Left ventricle myocardium superior (tissue), 1 donor: ENCODE data around the gene CHAC1. TPM values are rescaled to one million over a fixed set of nuclear protein-coding genes. Genes with fewer than 3 reads are reported as not detected.

Experiments
- ATAC-seq: fragments of 200-7000 bp; cut with Tn5 transposase; one replicate; pipeline ENCODE4 v1.9.1; 2020; ENCODE audit warnings: mild to moderate bottlenecking, moderate library complexity
- DNase-seq: peaks from one replicate; pipeline ENCODE4 v3.0.0-alpha.2; 2020
- intact Hi-C: fragments of 100-400 bp; cut with micrococcal nuclease; formaldehyde crosslinking; loops from one replicate; pipeline ENCODE4 v1.11.0; 2022
- long read RNA-seq: library from polyadenylated mRNA; unstranded; transcript quantifications from one replicate; pipeline ENCODE4 v2.0.0, GENCODE V29; 2021
- total RNA-seq: library from RNA; stranded (reverse); fragmentation: NEBNext Ultra II Directional; extraction: Animal tissue kit (Norgen Biotek cat#: 25700); gene quantifications from one replicate; pipeline ENCODE4 v1.2.1, GENCODE V29; 2021
- donor health status: DM: no; HTN: yes; CAD: no; lungs with severe emphysema.

CHAC1 gene, protein sequence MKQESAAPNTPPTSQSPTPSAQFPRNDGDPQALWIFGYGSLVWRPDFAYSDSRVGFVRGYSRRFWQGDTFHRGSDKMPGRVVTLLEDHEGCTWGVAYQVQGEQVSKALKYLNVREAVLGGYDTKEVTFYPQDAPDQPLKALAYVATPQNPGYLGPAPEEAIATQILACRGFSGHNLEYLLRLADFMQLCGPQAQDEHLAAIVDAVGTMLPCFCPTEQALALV
- 2.2 TPM for total RNA-seq
- long read RNA-seq, partial matches to known transcripts = 1 of 2 reads
- long read RNA-seq, other reads (novel, unspliced or antisense) = 0 of 2 reads

DNA sequence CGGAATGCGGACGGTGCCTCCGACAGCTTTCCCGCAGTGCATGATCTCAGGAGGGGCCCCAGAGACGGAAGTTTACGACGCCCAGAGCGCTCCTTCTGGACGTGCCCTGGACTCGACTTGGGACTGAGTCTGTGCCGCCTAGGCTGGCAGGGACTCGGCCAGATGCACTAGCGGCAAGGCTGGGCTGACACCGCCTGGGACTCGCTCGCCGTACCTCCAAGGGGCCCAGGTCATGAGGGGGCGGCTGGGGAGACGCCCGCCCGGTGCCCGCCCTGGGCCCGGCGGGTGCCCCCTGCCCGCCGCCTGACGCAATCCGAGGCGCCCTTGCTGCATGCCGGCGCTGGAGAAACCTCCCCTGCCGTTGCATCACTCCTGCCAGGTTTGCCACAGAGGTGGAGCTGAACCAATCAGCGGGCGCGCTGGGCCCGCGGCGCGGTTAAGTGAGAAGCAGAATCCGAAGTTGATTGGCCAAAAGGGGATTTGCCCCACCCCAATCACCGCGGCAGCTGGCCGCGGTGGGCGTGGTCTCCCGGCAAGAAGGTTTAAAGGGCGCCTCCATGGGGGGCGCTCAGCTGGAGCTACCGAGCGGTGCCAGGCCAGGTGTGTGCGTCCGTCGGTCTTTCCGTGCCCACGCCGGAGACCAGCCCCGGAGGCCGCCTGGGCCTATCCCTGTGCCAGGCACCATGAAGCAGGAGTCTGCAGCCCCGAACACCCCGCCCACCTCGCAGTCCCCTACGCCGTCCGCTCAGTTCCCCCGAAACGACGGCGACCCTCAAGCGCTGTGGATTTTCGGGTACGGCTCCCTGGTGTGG is at the start of gene CHAC1:
Gene CHAC1 (plus strand): TSS at position 571 of the 812 bp plus-strand sequence. CDS start 113 bp downstream, at position 684.
- DNase-seq (peak; percentile 96), ATAC-seq (peak; percentile 85)
- intact Hi-C loops = no loop called here

DNA sequence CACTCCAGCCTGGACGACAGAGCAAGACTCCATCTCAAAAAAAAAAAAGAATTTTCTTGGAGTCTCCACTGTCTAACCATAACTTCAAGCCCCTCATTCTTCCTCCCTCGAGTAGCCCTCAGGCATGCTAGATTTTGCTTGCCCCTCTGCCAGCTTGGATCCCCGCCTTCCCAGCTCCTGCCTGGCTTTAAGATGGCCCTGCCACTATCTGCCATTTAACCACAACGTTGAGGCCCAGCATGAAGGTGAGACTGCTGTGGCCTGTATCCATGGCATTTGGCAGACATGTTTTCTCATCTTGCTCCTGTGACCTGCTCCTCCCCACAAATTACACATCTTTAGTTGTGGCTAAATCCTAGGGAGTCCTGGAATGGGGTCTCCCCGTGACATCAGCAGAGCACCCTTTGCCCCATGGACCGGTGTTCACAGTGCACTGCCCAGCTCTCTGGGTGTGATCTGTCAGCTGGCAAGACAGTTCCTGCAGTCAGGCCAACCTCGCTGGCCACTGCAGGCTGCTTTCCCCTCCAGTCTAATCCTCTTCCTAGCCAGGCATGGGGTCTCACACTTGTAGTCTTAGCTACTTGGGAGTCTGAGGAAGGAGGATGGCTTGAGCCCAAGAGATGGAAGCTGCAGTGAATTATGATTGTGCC is 48.6 kb upstream of the CHAC1 start:
- ATAC-seq = no peak
- intact Hi-C loops = loop anchor here (2.0 kb wide), 1 partner anchor 114 kb away; no protein-coding TSS in a partner anchor
- DNase-seq = no peak

DNA sequence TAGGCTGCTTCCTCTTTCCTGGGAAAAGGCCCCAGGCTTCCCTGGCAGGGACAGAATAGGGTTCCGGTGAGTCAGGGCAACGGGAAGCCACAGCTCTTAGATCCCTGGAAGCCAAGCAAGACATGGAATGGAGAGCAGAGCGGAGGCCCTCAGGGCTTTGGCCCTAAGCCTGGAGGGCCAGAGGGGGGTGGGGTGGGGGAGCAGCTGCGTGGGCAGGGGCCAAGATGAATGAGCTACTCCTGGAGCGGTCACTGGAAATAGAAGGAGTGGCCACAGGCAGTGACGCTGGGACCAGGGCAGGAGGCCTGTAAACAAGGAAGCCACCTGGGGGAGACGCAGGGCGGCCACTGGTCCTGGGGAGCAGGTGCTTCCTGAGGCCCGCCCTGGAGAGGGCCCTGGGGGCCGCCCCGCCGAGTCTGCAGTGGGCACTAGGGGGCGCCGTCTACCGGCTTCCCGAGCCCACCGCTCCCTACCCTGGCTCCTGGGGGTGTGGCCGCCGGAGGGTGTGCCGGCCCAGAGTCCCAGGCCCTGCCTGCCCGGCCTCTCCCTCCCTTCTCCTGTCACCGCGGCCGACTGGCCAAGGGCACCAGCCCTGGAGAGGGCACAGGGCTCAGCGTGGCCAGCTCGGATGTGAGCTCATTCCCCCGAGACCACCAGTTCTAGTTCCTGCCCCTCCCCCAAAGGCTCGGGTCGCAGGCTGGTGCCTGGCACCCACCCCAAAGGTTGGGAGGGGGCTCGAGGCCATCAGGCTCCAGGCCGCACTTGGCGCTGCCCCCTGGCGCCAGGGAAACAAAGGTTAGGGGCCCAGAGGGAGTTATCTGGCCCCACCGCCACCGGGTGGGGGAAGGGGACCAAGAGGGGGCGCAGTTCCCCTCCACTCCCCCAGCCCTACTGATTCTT is 46.9 kb upstream of the CHAC1 start:
- DNase-seq (peak; percentile 94), ATAC-seq (peak; percentile 85)
- intact Hi-C loops = no loop called here

DNA sequence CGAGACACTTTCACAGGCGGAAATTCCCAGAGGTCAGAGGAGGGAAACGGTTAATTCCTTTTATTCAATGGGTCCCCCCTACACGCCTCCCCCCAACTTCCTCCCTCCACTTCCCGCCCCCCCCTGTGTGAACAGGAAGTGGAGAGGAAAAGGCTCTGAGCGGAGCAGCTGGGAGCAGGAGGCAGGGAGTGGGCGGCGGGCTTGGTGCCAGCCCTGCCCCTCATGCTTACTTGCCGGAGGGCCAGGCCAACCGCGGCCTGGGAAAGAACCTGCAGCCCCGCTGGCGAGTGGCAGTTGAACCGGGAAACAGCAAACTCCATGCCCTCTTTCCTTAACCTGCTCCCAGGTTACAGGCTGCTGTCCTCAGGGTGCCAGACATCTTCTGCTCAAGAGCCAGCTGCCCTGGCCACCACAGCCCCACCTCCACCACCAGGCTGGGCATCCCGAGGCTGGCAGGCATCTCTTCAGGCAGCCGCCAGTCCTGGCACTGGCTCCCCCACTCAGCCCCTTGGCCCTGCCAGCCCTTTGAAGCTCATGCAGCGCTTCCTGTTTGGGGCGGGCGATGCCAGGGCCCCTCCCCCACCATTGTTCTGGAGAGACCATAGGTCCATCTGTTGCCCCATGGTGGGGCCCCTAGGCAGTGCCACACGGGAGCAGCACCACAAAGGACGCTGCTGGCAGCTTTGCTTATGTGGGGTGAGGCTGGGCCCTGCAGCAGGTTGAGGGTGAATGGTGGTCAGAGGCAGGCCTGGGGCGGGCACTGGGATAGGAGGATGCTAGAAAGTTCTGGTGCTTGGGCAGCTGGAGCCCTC is 46.1 kb upstream of the CHAC1 start:
- ATAC-seq = peak; percentile 55
- peak; percentile 84 for DNase-seq
- intact Hi-C loops = no loop called here

GRCh38 chr15:40908095-40908494 is 45.2 kb upstream of the CHAC1 start:
- intact Hi-C loops = no loop called here
- ATAC-seq = no peak
- no peak for DNase-seq

DNA sequence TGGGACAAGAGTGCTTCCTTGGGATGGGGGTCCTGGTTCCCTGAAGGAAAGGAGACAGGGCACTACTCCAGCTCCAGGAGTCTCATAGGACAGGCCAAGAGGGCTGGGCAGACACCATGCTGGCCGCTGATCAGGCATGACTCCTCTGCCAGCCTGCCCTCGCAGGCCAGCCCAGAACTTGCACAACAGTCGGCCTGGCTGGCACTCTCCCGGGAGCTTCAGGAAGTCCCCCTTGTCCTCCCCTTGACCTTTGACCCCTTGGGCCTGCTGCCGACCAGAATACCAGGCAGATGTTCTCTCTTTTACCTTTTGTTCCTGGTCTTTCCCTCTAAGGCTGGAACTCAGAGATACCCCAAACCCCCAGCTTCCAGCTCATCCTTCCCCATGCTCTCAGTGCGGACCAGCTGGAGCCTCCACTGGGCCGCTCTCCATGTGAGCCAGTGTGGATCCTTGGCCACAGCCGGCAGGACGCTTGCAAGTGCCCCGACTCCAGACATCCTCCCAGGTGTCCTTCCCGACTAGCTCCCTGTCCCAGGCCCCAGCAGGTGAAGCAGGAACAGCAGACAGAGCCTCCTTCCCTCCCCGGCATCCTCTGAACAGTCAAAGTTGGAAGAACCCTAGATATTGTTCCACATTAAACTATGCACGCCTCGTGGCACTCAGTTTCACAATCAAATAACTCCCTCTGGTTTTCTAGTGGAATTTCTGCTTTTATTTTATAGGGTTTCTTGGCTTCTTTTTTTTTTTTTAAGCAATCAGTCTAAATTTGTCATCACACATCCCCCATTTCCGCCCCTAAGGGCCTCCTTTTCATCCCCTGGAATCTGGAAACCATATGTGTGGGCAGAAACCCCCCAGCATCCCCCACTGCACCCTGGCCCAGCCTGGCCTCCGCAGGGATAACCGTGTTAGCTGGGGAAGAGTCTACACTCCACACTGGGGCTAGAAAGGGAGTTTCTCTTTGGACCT is 43.3 kb upstream of the CHAC1 start:
- no peak for ATAC-seq
- peak; percentile 59 for DNase-seq
- intact Hi-C loops = no loop called here

- no peak for DNase-seq
- intact Hi-C loops = no loop called here
- no peak for ATAC-seq
These were observed 42.1 kb upstream of the CHAC1 start for GRCh38 chr15:40911141-40911540.

- DNase-seq (no peak), ATAC-seq (no peak)
- intact Hi-C loops = no loop called here
These were observed 41.6 kb upstream of the CHAC1 start for GRCh38 chr15:40911693-40912092.

DNA sequence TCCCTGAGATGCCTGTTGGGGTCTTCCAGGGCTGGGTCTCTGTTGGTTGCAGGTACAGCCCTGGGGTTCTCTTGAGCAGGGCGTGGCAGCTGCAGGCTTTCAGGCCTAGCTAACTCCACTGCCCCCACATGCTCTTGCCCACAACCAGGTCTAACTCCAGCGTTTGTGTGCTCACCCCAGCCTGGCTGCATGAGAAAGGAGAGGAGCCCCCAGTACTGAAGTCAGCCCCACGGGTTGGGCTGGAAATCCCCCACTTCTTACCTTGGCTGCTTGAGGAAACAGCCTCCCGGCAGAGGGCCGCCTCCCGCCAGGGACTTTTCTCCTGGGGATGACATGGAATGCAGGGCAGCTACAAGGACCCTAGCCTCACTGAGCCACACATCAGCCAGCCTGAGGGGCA is 40.8 kb upstream of the CHAC1 start:
- DNase-seq (no peak), ATAC-seq (no peak)
- intact Hi-C loops = no loop called here

- no peak for DNase-seq
- intact Hi-C loops = no loop called here
These were observed 39.3 kb upstream of the CHAC1 start for GRCh38 chr15:40914013-40914412.

DNA sequence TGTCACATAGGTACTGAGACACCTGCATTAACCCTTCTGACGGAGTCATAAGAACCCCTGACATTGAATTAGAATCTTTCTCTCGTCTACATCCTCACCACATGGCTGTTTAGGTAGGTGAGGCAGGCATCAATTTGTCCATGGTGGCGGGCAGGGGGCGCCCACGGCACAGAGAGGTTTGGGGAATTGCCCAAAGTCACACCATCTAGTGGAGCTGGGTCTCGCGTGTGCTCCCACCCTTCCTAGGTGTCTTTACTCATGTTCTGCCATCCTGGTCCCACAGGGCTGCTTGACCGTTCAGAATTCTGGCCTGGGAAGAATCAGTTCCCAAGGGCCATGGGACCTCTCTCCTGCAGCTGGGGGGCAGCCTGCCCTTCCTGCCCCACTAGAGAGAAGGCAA is 38.8 kb upstream of the CHAC1 start:
- intact Hi-C loops = no loop called here
- no peak for DNase-seq

More at GRCh38 chr15:40914013-40914412, 39.3 kb upstream of the CHAC1 start:
- ATAC-seq = no peak

DNA sequence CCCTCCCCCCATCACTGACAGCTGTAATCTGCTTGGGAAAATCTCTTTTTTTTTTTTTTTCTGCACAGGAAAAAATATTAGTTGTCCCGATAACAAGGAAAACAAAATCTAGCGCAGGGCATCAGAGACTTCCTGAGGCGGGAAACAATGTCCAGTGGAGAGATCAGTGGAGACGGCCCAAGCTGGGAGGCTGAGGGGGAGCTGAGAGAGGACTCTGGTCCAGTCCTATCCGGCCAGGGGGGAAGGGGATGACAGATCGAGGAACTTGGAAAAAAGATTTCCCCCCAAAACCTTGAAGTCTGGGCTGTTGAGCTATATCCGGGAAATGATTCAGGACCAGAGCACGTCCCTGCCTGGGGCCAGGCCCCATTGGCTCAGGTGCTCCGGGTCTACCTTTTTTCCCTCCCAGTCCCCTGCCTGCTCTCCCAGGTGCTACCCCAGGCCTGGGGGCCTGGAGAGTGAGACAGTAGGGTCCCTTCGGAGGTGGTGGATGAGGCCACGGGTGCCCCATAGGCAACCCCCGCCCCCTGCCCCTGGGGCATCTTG is 38.1 kb upstream of the CHAC1 start:
- ATAC-seq (no peak), DNase-seq (no peak)
- intact Hi-C loops = no loop called here

More for the DNA sequence above, 38.8 kb upstream of the CHAC1 start:
- ATAC-seq = no peak

DNA sequence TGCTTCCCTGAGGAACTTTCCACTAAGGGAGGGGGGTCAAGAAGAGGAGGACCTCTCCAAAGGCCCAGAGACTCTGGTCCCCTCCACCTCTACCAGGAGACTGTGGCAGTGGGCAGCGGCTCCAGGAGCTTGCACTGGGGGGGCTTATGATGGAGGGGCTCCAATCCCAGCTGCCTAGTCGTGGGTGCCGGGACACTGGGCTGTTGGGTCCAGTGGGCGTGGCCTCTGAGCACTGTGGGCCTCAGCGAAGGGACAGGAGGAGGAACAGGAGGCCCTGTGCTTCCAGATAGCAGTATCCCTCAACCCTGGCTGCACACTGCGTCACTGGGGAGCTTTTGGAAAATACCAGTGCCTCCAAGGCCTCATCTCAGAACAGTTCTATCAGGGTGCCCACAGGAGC is 37.6 kb upstream of the CHAC1 start:
- DNase-seq (no peak), ATAC-seq (no peak)
- intact Hi-C loops = no loop called here

DNA sequence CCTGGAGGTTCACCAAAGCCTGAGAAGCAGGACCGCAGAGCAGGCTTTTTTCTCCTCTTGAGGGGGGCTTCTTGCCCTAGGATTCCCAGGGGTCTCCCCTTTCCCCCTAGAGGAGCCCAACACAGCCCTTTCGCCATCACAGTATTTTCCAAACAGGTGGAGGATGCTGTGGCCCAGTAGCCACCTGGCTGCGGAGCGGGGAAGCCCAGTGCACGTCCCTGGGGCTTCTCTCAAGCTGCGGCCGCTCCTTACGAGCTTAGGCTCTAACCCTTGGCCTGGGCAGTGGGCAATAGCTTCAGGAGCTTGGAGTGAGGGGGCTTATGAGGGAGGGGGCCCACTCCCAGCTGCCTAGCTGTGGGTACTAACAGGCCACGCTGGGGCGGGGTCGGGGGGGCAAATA is 35.7 kb upstream of the CHAC1 start:
- DNase-seq (no peak), ATAC-seq (no peak)
- intact Hi-C loops = no loop called here

DNA sequence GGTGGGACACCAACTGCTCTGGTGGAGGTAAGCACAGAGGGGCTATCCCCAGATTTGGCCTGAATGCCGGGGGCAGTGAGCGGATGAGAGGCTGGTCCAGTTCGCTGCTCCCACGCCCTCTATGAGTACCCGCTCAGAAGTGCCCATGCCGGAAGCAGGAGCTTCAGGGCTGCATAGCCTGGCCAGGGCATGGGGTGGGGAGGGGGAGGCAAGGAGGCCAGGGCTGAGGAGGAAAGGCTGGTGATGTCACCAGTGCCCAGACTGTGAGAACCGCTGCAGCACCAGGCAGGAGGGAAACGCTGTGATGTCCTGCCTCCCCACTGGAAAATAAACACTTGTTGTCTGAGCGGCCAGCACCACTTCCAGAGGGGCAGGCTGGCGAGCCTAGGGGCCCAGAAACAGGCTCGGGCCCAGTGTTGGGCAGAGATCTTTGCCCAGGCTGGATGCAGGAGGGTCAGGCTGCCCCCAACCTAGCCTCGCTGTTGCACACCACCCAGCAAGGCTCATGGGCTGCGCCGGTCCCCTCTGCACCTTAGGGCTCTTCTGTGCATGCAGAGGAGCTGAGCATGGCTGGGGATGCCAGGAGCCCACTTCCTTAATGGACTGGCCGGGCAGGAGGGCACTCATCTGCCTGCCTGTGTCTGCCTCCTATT is 35.0 kb upstream of the CHAC1 start:
- DNase-seq (no peak), ATAC-seq (peak; percentile 32)
- intact Hi-C loops = no loop called here

GRCh38 chr15:40918799-40919392 is 34.4 kb upstream of the CHAC1 start:
- intact Hi-C loops = no loop called here
- ATAC-seq (peak; percentile 54), DNase-seq (no peak)
